ENCODE results near the gene ASNSD1.

ASNSD1 gene

GRCh38 chr2:189673661-189674373, 12.6 kb downstream of the ASNSD1 start:
- H3K18ac ChIP-seq (ENCODE audit: low read length), result no peak overlapping the region
- no peak overlapping the region for H2BK12ac ChIP-seq (ENCODE audit: low read length)
- no peaks in the 10 kb centered on the region for H3K79me1 ChIP-seq (ENCODE audit: low read depth, low read length)
- WGBS, 2 donors (ENCODE audit: extremely low coverage in 2 of 2, insufficient read length in 2 of 2, insufficient replicate concordance in 1 of 2), result no CpG with 5 or more reads among the region's 12 CpGs
- peaks cover 0 to 4% of the 10 kb centered on the region in 2 donors for H3K4me1 ChIP-seq (ENCODE audit: control insufficient read depth in 2 of 2, insufficient read depth in 1 of 2, low read depth in 1 of 2, low read length in 2 of 2)
- H3K36me3 ChIP-seq (replicated peaks in 1 of 2; ENCODE audit: control insufficient read depth in 2 of 2, insufficient read depth in 2 of 2, low read length in 2 of 2), result peaks cover 10 to 76% of the 10 kb centered on the region in 2 donors
- H2BK15ac ChIP-seq (ENCODE audit: low read length), result no peak overlapping the region
- H4K91ac ChIP-seq (ENCODE audit: low read depth, low read length, poor library complexity), result no peak overlapping the region
- H3K27ac ChIP-seq (replicated peaks; ENCODE audit: low read length), result no peak overlapping the region
- H2BK5ac ChIP-seq (ENCODE audit: low read length), result no peak overlapping the region
- no peak overlapping the region for H3K4ac ChIP-seq (ENCODE audit: low read length)
- H3K23ac ChIP-seq (ENCODE audit: low read depth, low read length, poor library complexity), result no peak overlapping the region
- H3K27me3 ChIP-seq (ENCODE audit: control insufficient read depth in 3 of 3, insufficient read depth in 3 of 3, low read depth in 1 of 3, low read length in 3 of 3), result no peaks in the 10 kb centered on the region
- H2BK120ac ChIP-seq (ENCODE audit: low read depth, low read length), result no peak overlapping the region
- DNase-seq (ENCODE audit: low spot score), result no peak
- H4K8ac ChIP-seq (ENCODE audit: low read depth, low read length), result no peak overlapping the region
- H3K14ac ChIP-seq (ENCODE audit: low read length), result no peak overlapping the region
- H2AFZ ChIP-seq (ENCODE audit: low read length), result no peak overlapping the region
- peaks cover 0 to 9% of the 10 kb centered on the region in 2 donors for H3K9me3 ChIP-seq (replicated peaks in 1 of 2; ENCODE audit: control insufficient read depth in 2 of 2, insufficient read depth in 1 of 2, low read depth in 1 of 2, low read length in 2 of 2)
- H3K9ac ChIP-seq (ENCODE audit: low read depth, low read length, poor library complexity), result peak overlapping the region; percentile 66
- H3K4me3 ChIP-seq (ENCODE audit: low read length in 2 of 2), result no peak overlapping the region
- H2AK5ac ChIP-seq (ENCODE audit: low read depth, low read length), result no peak overlapping the region
- H3K4me2 ChIP-seq (ENCODE audit: insufficient read depth, low read length, poor library complexity, severe bottlenecking), result peak overlapping the region; percentile 48

- peak within 1 kb of the TSS; percentile 48 for H3K4me2 ChIP-seq (ENCODE audit: insufficient read depth, low read length, poor library complexity, severe bottlenecking)
- WGBS, 2 donors (ENCODE audit: extremely low coverage in 2 of 2, insufficient read length in 2 of 2, insufficient replicate concordance in 1 of 2), result no CpG with 5 or more reads among the region's 62 CpGs
- H3K36me3 ChIP-seq (replicated peaks in 1 of 2; ENCODE audit: control insufficient read depth in 2 of 2, insufficient read depth in 2 of 2, low read length in 2 of 2), result peaks cover 10 to 68% of the 10 kb centered on the region in 2 donors
- peaks cover 0 to 9% of the 10 kb centered on the region in 2 donors for H3K9me3 ChIP-seq (replicated peaks in 1 of 2; ENCODE audit: control insufficient read depth in 2 of 2, insufficient read depth in 1 of 2, low read depth in 1 of 2, low read length in 2 of 2)
- peak within 1 kb of the TSS; percentile 27 for H3K23ac ChIP-seq (ENCODE audit: low read depth, low read length, poor library complexity)
- no peak within 1 kb of the TSS for H3K4ac ChIP-seq (ENCODE audit: low read length)
- no peak within 1 kb of the TSS for H2BK120ac ChIP-seq (ENCODE audit: low read depth, low read length)
- peaks cover 0 to 4% of the 10 kb centered on the region in 2 donors for H3K4me1 ChIP-seq (ENCODE audit: control insufficient read depth in 2 of 2, insufficient read depth in 1 of 2, low read depth in 1 of 2, low read length in 2 of 2)
- no peak within 1 kb of the TSS for H4K91ac ChIP-seq (ENCODE audit: low read depth, low read length, poor library complexity)
- H2AFZ ChIP-seq (ENCODE audit: low read length), result no peak within 1 kb of the TSS
- peak within 1 kb of the TSS; percentile 60 for H3K27ac ChIP-seq (replicated peaks; ENCODE audit: low read length)
- peak within 1 kb of the TSS; percentile 92 for H3K18ac ChIP-seq (ENCODE audit: low read length)
- no peak within 1 kb of the TSS for H3K14ac ChIP-seq (ENCODE audit: low read length)
- H3K9ac ChIP-seq (ENCODE audit: low read depth, low read length, poor library complexity), result peak within 1 kb of the TSS; percentile 89
- no peak within 1 kb of the TSS for H2BK12ac ChIP-seq (ENCODE audit: low read length)
- H2BK15ac ChIP-seq (ENCODE audit: low read length), result no peak within 1 kb of the TSS
- H2AK5ac ChIP-seq (ENCODE audit: low read depth, low read length), result no peak within 1 kb of the TSS
- no peaks in the 10 kb centered on the region for H3K79me1 ChIP-seq (ENCODE audit: low read depth, low read length)
- no peak within 1 kb of the TSS for H4K8ac ChIP-seq (ENCODE audit: low read depth, low read length)
- H3K4me3 ChIP-seq (ENCODE audit: low read length in 2 of 2), result peak within 1 kb of the TSS in 1 of 2 donors; percentile 81
- H2BK5ac ChIP-seq (ENCODE audit: low read length), result no peak within 1 kb of the TSS
- no peaks in the 10 kb centered on the region for H3K27me3 ChIP-seq (ENCODE audit: control insufficient read depth in 3 of 3, insufficient read depth in 3 of 3, low read depth in 1 of 3, low read length in 3 of 3)
- DNase-seq (ENCODE audit: low spot score), result peak; percentile 79
Measured at GRCh38 chr2:189674374-189675112, 13.3 kb downstream of the ASNSD1 start, which contains the start of gene ANKAR. ANKAR (plus strand) TSS chr2:189674670; CDS start chr2:189676491, 1,821 bp downstream.

GRCh38 chr2:189676471-189676870, 15.2 kb downstream of the ASNSD1 start:
- Histone ChIP-seq H2AK5ac (ENCODE audit: low read depth, low read length) (no peak overlapping the region), H2AFZ (ENCODE audit: low read length) (no peak overlapping the region), H3K9ac (ENCODE audit: low read depth, low read length, poor library complexity) (no peak overlapping the region), H3K27ac (replicated peaks; ENCODE audit: low read length) (no peak overlapping the region), H2BK15ac (ENCODE audit: low read length) (no peak overlapping the region), H3K4me3 (ENCODE audit: low read length in 2 of 2) (no peak overlapping the region), H4K8ac (ENCODE audit: low read depth, low read length) (no peak overlapping the region), H2BK120ac (ENCODE audit: low read depth, low read length) (no peak overlapping the region), H3K23ac (ENCODE audit: low read depth, low read length, poor library complexity) (no peak overlapping the region), H3K27me3 (ENCODE audit: control insufficient read depth in 3 of 3, insufficient read depth in 3 of 3, low read depth in 1 of 3, low read length in 3 of 3) (no peaks in the 10 kb centered on the region), H3K18ac (ENCODE audit: low read length) (no peak overlapping the region), H3K4me2 (ENCODE audit: insufficient read depth, low read length, poor library complexity, severe bottlenecking) (no peak overlapping the region), H3K36me3 (replicated peaks in 1 of 2; ENCODE audit: control insufficient read depth in 2 of 2, insufficient read depth in 2 of 2, low read length in 2 of 2) (peaks cover 5 to 57% of the 10 kb centered on the region in 2 donors), H3K4me1 (ENCODE audit: control insufficient read depth in 2 of 2, insufficient read depth in 1 of 2, low read depth in 1 of 2, low read length in 2 of 2) (peaks cover 0 to 4% of the 10 kb centered on the region in 2 donors), H2BK12ac (ENCODE audit: low read length) (no peak overlapping the region), H3K79me1 (ENCODE audit: low read depth, low read length) (no peaks in the 10 kb centered on the region), H3K9me3 (replicated peaks in 1 of 2; ENCODE audit: control insufficient read depth in 2 of 2, insufficient read depth in 1 of 2, low read depth in 1 of 2, low read length in 2 of 2) (peaks cover 0 to 9% of the 10 kb centered on the region in 2 donors), H3K4ac (ENCODE audit: low read length) (no peak overlapping the region), H3K14ac (ENCODE audit: low read length) (no peak overlapping the region), H2BK5ac (ENCODE audit: low read length) (no peak overlapping the region), H4K91ac (ENCODE audit: low read depth, low read length, poor library complexity) (no peak overlapping the region)
- DNase-seq (ENCODE audit: low spot score), result no peak
- WGBS, 2 donors (ENCODE audit: extremely low coverage in 2 of 2, insufficient read length in 2 of 2, insufficient replicate concordance in 1 of 2), result no CpG with 5 or more reads among the region's 4 CpGs

GRCh38 chr2:189679226-189679625, 18.0 kb downstream of the ASNSD1 start:
- no peaks in the 10 kb centered on the region for H3K27me3 ChIP-seq (ENCODE audit: control insufficient read depth in 3 of 3, insufficient read depth in 3 of 3, low read depth in 1 of 3, low read length in 3 of 3)
- no peak overlapping the region for H2BK12ac ChIP-seq (ENCODE audit: low read length)
- H3K9ac ChIP-seq (ENCODE audit: low read depth, low read length, poor library complexity), result no peak overlapping the region
- H3K79me1 ChIP-seq (ENCODE audit: low read depth, low read length), result no peaks in the 10 kb centered on the region
- peaks cover 0 to 29% of the 10 kb centered on the region in 2 donors for H3K36me3 ChIP-seq (replicated peaks in 1 of 2; ENCODE audit: control insufficient read depth in 2 of 2, insufficient read depth in 2 of 2, low read length in 2 of 2)
- no peak for DNase-seq (ENCODE audit: low spot score)
- H4K8ac ChIP-seq (ENCODE audit: low read depth, low read length), result no peak overlapping the region
- H4K91ac ChIP-seq (ENCODE audit: low read depth, low read length, poor library complexity), result no peak overlapping the region
- H2BK120ac ChIP-seq (ENCODE audit: low read depth, low read length), result no peak overlapping the region
- no peak overlapping the region for H3K14ac ChIP-seq (ENCODE audit: low read length)
- H3K4me3 ChIP-seq (ENCODE audit: low read length in 2 of 2), result no peak overlapping the region
- no peak overlapping the region for H3K18ac ChIP-seq (ENCODE audit: low read length)
- no peak overlapping the region for H2AK5ac ChIP-seq (ENCODE audit: low read depth, low read length)
- H3K27ac ChIP-seq (replicated peaks; ENCODE audit: low read length), result no peak overlapping the region
- H3K23ac ChIP-seq (ENCODE audit: low read depth, low read length, poor library complexity), result no peak overlapping the region
- H3K4me2 ChIP-seq (ENCODE audit: insufficient read depth, low read length, poor library complexity, severe bottlenecking), result no peak overlapping the region
- H3K4ac ChIP-seq (ENCODE audit: low read length), result no peak overlapping the region
- peaks cover 0 to 2% of the 10 kb centered on the region in 2 donors for H3K4me1 ChIP-seq (ENCODE audit: control insufficient read depth in 2 of 2, insufficient read depth in 1 of 2, low read depth in 1 of 2, low read length in 2 of 2)
- peaks cover 4 to 9% of the 10 kb centered on the region in 2 donors for H3K9me3 ChIP-seq (replicated peaks in 1 of 2; ENCODE audit: control insufficient read depth in 2 of 2, insufficient read depth in 1 of 2, low read depth in 1 of 2, low read length in 2 of 2)
- H2AFZ ChIP-seq (ENCODE audit: low read length), result no peak overlapping the region
- H2BK15ac ChIP-seq (ENCODE audit: low read length), result no peak overlapping the region
- no peak overlapping the region for H2BK5ac ChIP-seq (ENCODE audit: low read length)
